GM18868 (cell line): ENCODE measurements around the gene PACRG.

Experiments
- ATAC-seq: cut with Tn5 transposase; IDR thresholded peaks from one replicate; pipeline ENCODE4 v1.9.1; 2021; ENCODE audit warnings: mild to moderate bottlenecking, moderate library complexity; ENCODE audit not compliant: unreplicated experiment

Gene PACRG

DNA sequence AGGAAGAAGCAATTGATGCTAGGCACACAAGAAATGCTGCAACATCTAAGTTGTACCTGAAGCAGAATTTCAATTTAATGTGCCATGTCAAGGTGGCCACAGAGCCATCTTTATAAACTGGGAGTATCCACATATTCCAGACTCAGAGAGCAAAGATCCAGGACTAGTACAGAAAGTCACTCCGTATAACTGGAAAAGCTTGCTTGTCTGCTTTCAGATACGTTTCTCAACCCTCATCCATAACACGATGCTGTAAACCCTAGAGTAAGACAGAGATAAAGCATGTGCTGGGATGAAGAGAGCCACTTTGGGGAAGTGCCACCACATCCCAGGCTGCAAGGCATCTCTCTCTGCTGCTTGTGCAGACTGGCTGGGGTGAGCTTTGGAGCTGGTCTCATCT is 134.7 kb downstream of the PACRG start:
- ATAC-seq: no peak

DNA sequence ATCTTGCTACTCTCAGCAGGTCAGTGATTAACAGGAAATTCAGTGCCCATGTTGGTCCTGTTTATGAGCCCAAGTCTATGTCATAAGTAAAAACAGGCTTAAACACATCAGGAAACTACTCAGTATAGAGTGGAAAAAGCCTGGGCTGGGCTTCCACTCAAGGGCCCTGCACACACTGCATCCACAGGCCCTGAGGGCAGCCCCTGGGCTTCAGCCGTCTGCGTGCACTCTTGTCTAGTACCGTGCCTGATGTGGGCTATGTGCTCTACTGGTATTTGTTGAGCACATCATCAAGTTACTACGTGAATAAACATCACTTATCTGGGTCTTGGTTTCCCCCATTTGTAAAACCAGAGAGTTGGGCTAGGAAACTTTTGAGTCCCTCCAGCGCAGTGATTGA is 135.2 kb downstream of the PACRG start:
- no peak for ATAC-seq

- ATAC-seq: no peak
Observed at GRCh38 chr6:162863821-162864220, 136.0 kb downstream of the PACRG start.

DNA sequence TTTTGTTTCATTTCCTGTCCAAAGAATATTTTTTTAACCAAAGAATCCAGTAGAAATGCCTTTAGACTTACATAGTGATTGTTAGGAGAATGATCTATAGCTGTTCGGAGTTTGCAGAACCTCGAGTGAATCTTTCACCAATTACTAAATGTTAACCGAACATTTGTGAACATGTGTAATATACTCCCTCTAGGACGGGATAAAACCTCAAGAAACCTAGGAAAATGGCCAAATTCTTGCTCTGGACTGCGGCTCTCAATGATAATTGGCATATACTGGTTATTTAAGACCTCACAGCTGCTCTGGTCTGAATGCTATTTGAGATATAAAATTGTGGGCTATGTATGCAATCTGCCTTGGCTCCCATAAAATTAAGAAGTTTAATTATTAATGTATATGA is 137.1 kb downstream of the PACRG start:
- no peak for ATAC-seq

- ATAC-seq: no peak
Observed at GRCh38 chr6:162866656-162867055, 138.9 kb downstream of the PACRG start.

GRCh38 chr6:162868397-162868796 is 140.6 kb downstream of the PACRG start:
- ATAC-seq: no peak

DNA sequence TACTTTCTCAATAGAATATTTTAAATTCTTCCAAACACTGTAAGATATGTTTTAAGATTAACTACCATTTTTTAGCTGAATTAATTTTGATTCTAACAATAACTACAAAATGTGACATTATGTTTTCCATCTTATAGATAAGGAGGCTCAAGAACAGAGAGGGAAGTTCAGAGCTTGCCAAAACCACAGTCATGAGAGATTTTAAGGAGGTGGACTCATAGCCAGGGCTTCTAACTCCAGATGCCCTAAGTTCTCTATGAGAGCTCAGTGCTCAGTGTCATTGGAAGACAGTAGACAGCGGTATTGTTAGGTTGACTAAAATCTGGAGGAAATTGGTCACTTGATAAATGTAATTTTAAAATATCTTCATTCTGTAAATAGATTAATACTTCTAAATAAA is 144.2 kb downstream of the PACRG start:
- ATAC-seq: no peak

- no peak for ATAC-seq
Observed at GRCh38 chr6:162873537-162873936, 145.8 kb downstream of the PACRG start.

DNA sequence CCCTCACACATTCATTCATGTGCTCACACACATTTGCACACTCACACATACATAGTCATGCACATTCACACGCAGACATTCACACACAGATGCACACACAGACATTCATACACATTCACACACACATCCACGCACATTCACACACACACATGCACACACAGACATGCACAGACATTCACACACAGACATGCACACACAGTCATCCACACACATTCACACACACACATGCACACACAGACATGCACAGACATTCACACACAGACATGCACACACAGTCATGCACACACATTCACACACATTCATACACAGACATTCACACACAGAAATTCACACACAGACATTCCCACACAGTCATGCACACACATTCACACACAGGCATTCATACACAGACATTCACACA is 147.3 kb downstream of the PACRG start:
- no peak for ATAC-seq

- ATAC-seq: no peak
Observed at GRCh38 chr6:162882801-162883481, 155.2 kb downstream of the PACRG start.

DNA sequence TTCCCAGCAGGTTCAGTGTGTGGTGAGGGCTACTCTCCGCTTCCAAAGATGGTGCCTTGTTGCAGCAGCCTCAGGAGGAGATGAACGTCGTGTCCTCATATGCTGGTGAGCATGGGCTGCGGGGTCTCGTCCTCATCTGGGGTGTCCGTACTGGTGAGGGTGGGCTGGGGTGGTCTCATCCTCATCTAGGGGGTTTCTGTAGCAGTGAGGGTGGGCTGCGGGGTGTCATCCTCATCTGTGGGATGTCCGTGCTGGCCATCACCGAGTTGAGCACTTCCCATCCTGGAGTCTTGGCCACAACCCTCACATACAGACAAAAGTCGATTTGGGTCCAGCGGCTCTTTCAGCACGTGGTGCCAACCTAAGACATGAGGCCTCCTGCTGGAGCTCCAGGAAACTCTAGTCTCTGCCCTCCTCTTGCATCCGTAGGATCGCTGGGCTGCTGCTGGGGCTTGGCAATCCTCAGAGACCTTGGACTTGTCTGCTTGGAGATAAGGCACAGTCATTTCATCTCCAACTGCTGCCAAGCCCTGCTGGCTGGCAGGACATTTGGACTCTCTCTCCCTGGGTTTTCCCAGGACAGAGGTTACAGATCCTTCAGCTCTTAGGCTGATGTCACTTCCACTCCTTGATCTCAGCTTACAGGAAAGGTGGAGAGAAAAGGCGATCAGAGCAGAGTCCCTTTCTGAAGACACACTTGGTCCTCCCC is 160.4 kb downstream of the PACRG start:
- ATAC-seq: no peak

- no peak for ATAC-seq
Observed at GRCh38 chr6:162889303-162889702, 161.5 kb downstream of the PACRG start.

- no peak for ATAC-seq
Observed at GRCh38 chr6:162898011-162898410, 170.2 kb downstream of the PACRG start.

GRCh38 chr6:162899148-162899547 is 171.4 kb downstream of the PACRG start:
- no peak for ATAC-seq

DNA sequence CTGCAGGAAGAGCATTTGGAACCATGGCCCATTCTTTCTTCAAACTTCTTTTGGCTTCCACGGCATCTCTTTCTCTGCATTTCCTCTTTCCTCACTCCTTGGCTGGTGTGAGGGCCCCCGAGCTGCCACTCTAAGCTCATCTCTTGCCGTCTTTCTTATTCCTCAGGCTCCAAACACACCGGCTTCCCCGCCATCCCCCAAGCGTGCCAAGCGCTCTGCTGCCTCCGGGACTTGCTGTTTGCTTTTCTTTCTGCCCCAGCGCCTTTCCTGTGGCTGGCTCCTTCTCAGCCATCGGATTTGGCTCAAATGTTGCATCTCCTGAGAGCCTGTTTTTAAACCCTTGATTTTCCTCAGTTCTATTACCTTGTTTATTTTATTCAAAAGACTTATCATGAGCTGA is 172.7 kb downstream of the PACRG start:
- no peak for ATAC-seq

DNA sequence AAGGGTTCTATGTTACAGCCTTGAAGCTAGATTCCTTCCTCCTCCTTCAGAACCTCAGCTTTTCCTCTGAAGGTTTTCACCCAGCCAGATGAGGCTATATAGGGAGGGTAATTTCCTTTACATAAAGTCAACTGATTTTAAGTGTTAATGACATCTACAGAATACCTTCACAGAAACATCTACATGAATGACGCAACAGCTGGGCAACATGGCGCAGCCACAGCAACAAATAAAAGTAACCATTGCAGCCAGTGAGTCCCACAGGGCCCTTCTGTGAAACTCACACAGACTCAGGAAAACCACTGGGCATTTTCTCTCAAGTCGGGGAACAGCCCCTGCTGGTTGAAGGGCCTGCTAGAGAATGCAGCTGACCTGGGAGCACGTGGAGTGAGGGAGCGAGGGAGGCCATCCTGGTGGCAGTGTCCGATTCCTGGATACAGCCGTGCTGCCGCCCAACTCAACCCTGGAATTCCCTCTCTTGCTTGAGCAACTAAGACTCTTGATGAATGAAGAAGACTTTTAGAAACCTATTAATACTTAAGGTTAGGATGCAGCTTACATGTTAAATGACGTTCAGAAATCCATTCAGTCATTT is 176.4 kb downstream of the PACRG start:
- ATAC-seq: no peak

DNA sequence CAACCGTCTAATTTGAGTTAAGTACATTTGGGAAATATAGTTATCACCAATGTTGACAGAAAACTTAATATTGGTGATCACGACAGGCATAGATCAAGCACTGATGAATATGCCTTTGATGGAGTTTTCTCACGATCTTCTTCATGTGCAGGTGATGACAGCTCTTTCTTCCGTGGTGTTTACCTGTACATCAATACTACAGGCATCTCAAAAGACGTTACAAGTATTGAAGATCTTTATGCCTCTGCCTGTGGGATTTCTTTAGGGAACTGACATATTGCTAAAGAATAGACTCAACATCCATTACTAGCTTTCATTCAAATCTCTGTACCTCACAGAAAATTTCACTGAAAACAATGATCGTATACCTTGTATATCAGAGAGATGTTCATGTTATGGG is 178.7 kb downstream of the PACRG start:
- ATAC-seq: no peak

- peak; percentile 75 for ATAC-seq
Observed at GRCh38 chr6:162907876-162908481, 180.2 kb downstream of the PACRG start.

GRCh38 chr6:162913206-162913605 is 185.4 kb downstream of the PACRG start:
- no peak for ATAC-seq

DNA sequence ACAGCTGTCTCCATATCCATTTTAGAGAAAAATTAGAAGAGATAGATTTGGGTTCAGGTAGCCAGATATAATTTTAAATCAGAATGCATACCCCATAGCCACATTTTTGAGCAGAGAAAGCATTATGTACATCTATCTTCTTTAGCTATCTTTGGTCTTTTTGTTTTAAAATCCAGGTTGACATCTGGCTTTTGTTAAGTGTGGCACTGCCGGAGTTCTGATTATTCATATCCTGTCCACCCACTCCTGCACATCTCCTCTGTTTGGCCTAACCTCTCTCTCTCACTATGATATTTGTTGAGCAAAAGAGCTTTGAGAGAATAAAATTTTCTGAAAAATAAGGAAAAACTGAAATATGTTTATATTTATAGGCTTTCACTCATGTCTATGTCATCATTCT is 189.7 kb downstream of the PACRG start:
- no peak for ATAC-seq

- ATAC-seq: no peak
Observed at GRCh38 chr6:162921062-162921461, 193.3 kb downstream of the PACRG start.

DNA sequence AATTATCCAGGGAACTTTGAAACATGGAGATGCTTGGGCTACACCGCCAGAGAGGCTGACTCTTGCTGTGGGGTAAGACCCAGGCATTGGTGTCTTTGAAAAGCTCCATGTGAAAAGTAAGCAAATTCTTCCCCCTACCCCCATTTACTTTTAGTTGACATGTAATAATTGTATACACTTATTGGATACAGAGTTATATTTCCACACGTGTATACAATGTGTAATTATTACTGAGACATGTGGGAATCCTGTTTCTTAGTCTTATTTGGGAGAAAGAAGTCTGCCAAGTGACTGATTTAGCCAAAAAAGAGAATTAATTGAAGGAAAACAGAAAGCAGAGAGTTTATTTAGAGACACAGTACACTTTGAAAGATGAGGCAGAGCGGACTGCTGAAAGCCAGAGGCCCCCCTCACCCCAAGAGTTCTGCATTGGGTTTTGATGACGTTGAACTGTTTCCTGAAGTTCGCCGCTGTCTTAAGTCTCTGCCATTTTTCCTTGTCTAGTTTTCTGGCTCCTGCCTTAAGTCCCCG is 193.8 kb downstream of the PACRG start:
- no peak for ATAC-seq
